Epithelial cell of esophagus (primary cell): ENCODE data around the gene PLEKHG2.

Experiments used
- DNase-seq: peaks from one replicate; pipeline ENCODE4 v3.0.0; 2010; ENCODE audit warnings: low read depth
- H3K4me3 ChIP-seq: 2 replicates; pipeline ENCODE4 v1.5.1; 2011; ENCODE audit warnings: mild to moderate bottlenecking, low read length, control low read depth
- TF ChIP-seq, protein P1 (sequence below): IDR thresholded peaks from 2 replicates; pipeline ENCODE4 v1.5.1; 2011; ENCODE audit warnings: low read depth, mild to moderate bottlenecking, low read length, control low read depth, inconsistent platforms; ENCODE audit not compliant: insufficient read depth; ENCODE audit errors: missing control alignments

Gene PLEKHG2

DNA sequence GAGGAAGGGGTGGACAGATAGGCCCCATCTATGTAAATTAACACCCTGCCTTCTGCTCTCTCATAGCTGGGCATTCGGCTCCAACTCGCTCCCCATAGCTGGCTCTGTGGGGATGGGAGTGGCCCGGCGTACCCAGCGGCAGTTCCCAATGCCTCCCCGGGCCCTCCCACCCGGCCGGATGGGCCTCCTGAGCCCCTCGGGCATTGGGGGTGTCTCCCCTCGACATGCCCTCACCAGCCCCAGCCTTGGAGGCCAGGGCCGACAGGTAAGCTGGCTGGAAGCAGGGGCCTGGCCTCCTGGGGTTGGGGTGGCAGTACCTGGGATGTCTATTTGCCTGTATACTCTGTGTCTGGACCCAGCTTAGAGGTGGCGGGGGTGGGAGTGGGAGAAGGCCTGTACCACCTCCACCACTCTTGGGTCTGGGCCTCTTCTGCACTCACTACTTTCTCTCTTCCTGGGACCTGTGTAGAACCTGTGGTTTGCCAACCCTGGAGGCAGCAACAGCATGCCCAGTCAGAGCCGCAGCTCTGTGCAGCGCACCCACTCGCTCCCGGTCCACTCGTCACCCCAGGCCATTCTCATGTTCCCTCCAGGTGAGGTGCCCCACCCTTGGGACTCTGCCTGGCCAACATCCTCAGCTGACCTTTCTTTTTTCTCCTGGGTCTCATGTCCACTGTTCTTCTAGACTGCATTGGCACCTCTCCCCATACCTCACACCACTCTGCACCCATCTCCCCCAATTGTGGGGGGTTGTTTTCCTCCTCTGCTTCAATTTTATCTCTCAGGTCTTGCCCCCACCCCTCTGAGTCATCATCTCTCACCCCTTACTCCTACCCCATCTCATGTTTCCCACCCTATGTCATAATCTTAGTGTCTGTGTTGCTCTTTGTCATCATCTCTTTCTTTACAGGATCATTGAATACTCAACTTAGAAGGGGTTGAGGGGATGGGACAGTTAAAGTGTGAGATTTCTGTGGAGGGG lies 31.7 kb upstream of the PLEKHG2 start:
- TF ChIP-seq, protein P1, sequence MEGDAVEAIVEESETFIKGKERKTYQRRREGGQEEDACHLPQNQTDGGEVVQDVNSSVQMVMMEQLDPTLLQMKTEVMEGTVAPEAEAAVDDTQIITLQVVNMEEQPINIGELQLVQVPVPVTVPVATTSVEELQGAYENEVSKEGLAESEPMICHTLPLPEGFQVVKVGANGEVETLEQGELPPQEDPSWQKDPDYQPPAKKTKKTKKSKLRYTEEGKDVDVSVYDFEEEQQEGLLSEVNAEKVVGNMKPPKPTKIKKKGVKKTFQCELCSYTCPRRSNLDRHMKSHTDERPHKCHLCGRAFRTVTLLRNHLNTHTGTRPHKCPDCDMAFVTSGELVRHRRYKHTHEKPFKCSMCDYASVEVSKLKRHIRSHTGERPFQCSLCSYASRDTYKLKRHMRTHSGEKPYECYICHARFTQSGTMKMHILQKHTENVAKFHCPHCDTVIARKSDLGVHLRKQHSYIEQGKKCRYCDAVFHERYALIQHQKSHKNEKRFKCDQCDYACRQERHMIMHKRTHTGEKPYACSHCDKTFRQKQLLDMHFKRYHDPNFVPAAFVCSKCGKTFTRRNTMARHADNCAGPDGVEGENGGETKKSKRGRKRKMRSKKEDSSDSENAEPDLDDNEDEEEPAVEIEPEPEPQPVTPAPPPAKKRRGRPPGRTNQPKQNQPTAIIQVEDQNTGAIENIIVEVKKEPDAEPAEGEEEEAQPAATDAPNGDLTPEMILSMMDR, result no peak
- no peak for DNase-seq
- H3K4me3 ChIP-seq, result no peak overlapping the region

DNA sequence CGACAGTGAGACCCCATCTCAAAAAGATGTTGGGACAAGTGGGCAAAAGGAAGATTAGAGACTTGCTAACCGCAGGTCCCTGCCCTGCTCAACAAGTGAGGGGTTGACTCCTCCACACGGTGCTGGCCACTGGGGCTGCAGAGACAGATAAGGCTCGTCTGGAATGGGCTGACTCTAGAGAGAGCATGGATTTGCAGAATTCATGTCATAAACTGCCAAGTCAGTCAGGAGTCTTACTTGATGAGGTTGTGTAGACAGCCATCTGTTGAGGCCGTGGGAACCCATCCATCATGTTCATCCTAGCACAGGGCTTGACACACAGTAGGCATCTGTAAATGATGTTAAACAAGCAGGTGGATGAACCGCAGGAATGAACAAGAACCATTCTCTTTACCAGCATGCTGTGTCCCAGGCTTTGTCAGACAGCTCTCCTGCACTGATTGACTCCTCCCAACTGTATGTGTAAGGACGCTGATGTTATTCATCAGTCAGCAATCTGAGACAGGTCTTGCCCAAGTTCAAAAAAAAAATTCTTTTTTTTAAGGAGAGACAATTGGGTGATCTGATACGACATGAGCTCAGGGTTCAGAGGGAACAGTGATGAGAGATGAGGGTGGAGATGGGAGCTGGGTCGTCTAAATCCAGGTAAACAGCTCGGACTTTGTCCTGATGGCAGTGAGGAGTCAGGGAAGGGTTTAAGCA lies 30.4 kb upstream of the PLEKHG2 start:
- peak; percentile 81 for DNase-seq
- no peak overlapping the region for H3K4me3 ChIP-seq
- TF ChIP-seq, protein P1, result no peak

DNA sequence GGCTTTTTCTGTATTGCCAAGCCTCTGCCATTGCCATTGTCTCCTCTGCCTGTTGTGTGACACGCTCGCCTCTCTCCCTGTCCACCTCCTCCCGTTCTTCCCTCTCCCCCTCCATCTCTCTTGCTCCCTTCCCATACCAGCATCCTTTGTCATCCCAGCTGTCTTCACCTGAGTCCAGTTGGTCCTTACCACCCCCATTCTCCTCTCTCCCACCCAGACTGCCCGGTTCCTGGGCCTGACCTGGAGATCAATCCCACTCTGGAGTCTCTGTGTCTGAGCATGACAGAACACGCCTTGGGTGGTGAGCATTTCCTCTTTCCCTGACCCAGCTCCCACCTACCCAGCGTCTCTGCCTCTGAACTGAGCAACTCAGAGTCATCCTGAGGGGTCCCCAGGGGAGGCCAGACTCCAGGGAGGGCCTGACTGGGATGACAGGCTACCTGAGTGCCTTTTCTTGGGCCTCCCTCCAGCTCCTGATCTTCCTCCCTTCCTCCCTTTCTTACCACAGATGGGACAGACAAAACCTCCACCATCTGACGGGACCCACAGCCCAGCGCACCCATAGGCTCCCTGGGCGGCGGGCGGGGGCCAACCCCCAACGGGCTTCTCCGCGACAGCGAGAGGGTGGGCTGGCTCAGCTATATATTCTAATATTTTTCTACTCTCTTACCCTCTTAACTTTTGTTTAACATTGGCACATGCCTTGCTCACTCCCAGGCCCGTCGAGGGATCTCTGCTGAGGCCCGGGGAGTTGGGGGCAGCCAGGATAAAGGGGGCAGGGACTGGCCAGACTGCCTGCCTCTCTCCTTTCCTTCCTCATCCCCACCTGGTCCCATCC lies 29.3 kb upstream of the PLEKHG2 start:
- DNase-seq, result no peak

DNA sequence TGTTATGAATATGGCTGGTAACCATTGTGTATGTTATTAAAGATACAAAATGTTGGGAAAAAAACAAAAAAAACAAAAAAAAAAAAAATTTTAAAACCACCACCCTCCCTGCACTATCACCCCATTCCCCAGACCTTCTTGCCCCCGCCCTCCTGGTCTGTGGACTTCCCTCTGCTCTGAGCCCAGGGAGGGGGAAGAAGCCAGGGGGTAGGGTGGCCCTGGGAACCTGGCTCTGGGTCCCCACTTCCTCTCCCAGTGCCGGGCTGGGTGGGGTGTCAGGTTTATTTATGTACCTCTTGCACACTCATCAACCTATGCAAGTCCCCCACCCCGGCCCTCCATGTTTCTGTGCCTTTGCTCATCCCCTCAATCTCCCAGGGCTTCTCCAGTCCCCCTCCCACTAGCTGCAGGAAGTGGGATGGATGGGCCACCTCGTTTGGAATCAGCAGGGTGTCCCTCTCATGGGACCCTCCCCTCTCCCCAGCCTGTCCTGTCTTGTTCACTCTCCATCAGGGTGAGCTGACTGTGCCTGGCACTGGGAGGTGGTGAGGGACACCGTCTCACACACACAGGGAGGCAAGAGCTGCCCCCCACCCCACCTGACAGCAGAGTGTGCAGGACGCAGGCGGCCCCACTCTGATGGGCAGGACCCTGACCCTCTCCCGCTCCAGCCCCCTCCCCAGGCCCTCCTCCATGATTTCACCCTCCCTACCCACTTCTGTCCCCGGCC lies 27.5 kb upstream of the PLEKHG2 start:
- no peak for DNase-seq
- TF ChIP-seq, protein P1, result no peak
- H3K4me3 ChIP-seq, result no peak overlapping the region

More for the DNA sequence above, 29.3 kb upstream of the PLEKHG2 start:
- no peak overlapping the region for H3K4me3 ChIP-seq
- TF ChIP-seq, protein P1, result no peak

DNA sequence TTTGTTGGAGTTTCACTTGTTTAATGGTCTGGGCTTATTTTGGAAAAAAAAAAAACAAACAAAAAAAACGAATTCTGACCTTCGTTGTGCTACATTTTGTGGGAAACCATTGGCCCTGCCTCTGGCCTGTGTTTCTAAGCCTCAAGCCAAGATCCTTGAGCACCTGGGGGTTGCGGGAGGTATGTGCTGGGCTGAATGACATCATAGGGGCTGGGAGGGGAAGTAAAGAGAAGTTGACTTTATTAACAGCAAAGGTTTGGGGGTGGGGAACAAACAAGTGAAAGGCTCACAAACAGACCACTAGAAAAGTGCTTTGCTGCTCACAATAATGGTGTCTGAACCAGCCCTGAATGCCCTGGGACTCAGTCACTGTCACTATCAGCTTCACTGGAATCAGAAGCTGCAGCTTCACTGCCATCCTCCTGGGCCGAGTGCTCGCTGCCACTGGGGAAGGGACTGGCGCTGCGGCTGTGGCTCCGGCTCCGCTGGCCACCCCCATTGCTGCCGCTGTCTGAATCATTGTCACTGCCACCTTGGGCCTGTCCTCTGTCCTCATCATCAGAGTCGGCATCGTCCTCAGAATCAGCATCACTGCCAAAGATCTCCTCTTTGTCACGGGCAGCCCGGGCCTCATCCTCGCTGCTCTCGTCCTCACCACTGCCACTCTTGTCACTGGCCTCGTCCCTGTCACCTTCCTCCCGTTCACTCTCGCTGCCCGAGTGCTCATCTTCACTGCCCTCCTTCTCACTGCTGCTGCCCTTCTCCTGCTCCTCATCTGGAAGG lies 26.6 kb upstream of the PLEKHG2 start:
- TF ChIP-seq, protein P1, result no peak
- H3K4me3 ChIP-seq, result no peak overlapping the region
- DNase-seq, result no peak
